Measurements from ENCODE around the gene CD109. TPM values are rescaled to one million over a fixed set of nuclear protein-coding genes. Genes with fewer than 3 reads are reported as not detected.

The CD109 gene
- total and polyA plus RNA-seq, 10 donors = 0.17 to 6.9 (median 3.8) TPM

DNA sequence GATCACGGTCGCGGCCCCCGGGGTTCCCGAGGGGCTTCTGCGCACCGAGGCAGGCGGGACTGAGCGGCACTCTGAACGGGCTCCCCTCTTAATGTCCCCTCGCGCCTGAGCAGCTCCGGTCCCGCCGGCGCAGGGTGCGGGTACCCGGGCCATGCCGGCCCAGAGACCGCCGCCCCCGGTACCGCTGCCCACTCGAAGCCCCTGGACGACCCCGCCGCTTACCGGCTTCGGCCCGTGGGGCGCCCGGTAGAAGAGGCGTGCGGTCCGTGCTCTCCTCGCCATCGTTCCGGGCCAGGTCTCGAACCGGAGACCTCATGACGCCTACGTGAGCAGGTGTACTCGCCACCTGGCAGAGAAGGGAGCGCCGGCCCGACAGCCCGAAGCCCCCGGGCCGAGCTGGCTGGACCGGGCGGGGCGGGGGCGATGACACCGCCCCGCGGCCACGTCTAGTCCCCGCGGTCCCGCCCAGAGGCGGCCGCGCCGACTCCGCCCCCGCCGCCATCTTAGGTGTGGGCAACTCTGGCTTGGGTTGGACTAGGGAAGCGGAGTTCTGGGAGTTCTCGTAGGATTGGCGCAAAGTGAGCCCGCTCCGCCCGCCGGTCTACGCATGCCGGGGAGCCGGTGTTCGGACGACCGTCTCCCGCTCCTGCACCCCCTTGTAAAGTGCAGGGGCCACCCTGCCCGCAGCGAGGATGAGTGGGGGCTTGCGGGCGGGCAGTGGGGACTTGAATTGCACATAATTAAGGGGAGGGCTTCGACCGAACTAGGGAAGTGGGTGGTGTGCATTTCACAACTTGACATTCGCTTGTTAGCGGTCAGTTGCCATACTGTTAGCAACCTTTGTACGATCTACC is 42.2 kb upstream of the CD109 start, which contains the start of gene SLC17A5:
SLC17A5 (minus strand) TSS at position 422 of the 854 bp plus-strand sequence; CDS start at position 316, 106 bp downstream.
- H3K27me3 ChIP-seq (replicated peaks in 1 of 7) = no peaks in the 10 kb centered on the region
- peaks cover 0 to 36% (median 27%) of the 10 kb centered on the region in 6 donors for H3K4me1 ChIP-seq
- peak within 1 kb of the TSS; percentile 91 to 100 (median 99) for H3K27ac ChIP-seq
- peak; percentile 98 for DNase-seq
- intact Hi-C loops (cut with DNase I; ENCODE audit: low total_unique reads) = no loop called here
- 0 to 3% (median 1%) methylated on average over 11 to 90 of the region's 90 CpGs for WGBS, 5 donors
- H3K4me3 ChIP-seq = peak within 1 kb of the TSS; percentile 80 to 99 (median 94)
- H3K36me3 ChIP-seq = peaks cover 0 to 15% (median 3%) of the 10 kb centered on the region in 6 donors
- peak in 1 of 3 donors; percentile 18 for TF ChIP-seq POLR2A (IDR thresholded peaks at IDR 0.05)
- TF ChIP-seq POLR2AphosphoS5 (IDR thresholded peaks at IDR 0.05) = peak; percentile 87 to 94 (median 91)
- TF ChIP-seq, protein P1, sequence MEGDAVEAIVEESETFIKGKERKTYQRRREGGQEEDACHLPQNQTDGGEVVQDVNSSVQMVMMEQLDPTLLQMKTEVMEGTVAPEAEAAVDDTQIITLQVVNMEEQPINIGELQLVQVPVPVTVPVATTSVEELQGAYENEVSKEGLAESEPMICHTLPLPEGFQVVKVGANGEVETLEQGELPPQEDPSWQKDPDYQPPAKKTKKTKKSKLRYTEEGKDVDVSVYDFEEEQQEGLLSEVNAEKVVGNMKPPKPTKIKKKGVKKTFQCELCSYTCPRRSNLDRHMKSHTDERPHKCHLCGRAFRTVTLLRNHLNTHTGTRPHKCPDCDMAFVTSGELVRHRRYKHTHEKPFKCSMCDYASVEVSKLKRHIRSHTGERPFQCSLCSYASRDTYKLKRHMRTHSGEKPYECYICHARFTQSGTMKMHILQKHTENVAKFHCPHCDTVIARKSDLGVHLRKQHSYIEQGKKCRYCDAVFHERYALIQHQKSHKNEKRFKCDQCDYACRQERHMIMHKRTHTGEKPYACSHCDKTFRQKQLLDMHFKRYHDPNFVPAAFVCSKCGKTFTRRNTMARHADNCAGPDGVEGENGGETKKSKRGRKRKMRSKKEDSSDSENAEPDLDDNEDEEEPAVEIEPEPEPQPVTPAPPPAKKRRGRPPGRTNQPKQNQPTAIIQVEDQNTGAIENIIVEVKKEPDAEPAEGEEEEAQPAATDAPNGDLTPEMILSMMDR (IDR thresholded peaks at IDR 0.05 in 8 of 11, conservative IDR thresholded peaks at IDR 0.05 in 3 of 11) = peak in 2 of 11 experiments; percentile 8 to 16
- H3K9me3 ChIP-seq = no peaks in the 10 kb centered on the region

DNA sequence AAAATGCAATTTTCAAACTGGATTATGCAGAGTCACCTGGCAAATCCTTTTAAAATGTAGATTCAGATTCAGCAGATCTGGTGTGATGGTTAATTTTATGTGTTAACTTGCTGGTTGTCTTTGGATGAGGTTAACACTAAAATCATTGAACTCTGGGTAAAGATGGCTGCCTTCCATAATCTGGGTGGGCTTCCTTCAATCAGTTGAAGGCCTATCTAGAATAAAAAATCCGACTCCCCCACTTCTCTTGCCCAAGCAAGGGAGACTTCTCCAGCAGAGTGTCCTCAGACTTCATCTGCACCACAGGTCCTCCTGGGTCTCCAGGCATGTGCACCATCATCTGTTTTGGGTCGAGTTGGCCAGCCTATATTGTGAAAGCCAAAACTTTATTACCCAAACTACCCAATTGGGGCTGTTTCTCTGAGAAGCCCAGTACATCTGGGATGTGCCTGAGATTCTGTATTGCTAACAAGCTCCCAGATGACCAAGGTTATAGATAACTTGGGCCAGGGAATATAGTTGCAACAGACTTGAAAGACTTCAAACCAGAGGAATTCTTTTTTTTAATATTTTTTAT is 40.6 kb upstream of the CD109 start:
- 62 to 91% (median 85%) methylated on average over 2 of the region's 2 CpGs for WGBS, 5 donors
- no peak for DNase-seq
- TF ChIP-seq POLR2AphosphoS5 (IDR thresholded peaks at IDR 0.05) (no peak), POLR2A (IDR thresholded peaks at IDR 0.05) (no peak)
- TF ChIP-seq, protein P1 (IDR thresholded peaks at IDR 0.05 in 8 of 11, conservative IDR thresholded peaks at IDR 0.05 in 3 of 11) = no peak
- Histone ChIP-seq H3K36me3 (peaks cover 0 to 2% (median 0%) of the 10 kb centered on the region in 6 donors), H3K27ac (peak overlapping the region; percentile 91 to 100 (median 99)), H3K9me3 (no peaks in the 10 kb centered on the region), H3K4me3 (peak overlapping the region in 5 of 8 donors; percentile 80 to 99 (median 95)), H3K27me3 (replicated peaks in 1 of 7) (no peaks in the 10 kb centered on the region), H3K4me1 (peaks cover 0 to 36% (median 27%) of the 10 kb centered on the region in 6 donors)
- intact Hi-C loops (cut with DNase I; ENCODE audit: low total_unique reads) = no loop called here

DNA sequence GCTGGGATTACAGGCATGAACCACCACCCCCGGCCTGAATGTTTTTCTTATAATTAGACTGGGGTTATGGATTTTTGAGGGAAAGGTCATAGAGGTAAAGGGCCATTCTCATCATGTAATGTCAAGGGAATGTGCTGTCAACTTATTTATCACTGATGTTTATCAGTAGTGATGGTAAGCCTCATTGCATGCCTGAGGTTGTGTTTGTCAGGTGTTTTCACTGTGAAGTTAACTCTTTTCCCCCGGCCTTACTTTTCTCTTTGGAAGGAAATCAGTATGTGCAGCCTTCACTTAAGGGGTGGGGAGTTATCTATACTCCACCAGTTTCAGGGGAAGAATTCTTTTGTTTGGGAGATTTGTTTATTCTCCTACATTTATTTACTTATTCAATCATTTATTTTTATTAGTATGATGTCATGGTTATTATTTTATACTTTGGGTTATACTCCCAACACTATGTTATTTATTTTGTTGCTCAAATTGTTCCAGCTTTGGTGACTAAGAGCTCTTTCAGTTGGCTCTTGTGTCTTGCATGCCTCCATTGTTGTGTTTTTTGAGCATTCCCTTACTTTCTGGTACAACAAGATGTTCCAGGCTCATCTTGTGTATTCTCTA is 39.4 kb upstream of the CD109 start:
- intact Hi-C loops (cut with DNase I; ENCODE audit: low total_unique reads) = no loop called here
- TF ChIP-seq POLR2AphosphoS5 (IDR thresholded peaks at IDR 0.05) (no peak), POLR2A (IDR thresholded peaks at IDR 0.05) (no peak)
- TF ChIP-seq, protein P1 (IDR thresholded peaks at IDR 0.05 in 8 of 11, conservative IDR thresholded peaks at IDR 0.05 in 3 of 11) = no peak
- DNase-seq = no peak

More for the DNA sequence above, 39.4 kb upstream of the CD109 start:
- Histone ChIP-seq H3K4me3 (no peak overlapping the region), H3K36me3 (no peaks in the 10 kb centered on the region), H3K27ac (no peak overlapping the region), H3K4me1 (peaks cover 0 to 32% (median 25%) of the 10 kb centered on the region in 6 donors), H3K9me3 (no peaks in the 10 kb centered on the region), H3K27me3 (replicated peaks in 1 of 7) (no peaks in the 10 kb centered on the region)
- WGBS, 5 donors = 93 to 98% (median 95%) methylated on average over 2 of the region's 2 CpGs
